Colonic mucosa (tissue), 4 donors: ENCODE data around the gene DISC1. TPM values are rescaled to one million over a fixed set of nuclear protein-coding genes. Genes with fewer than 3 reads are reported as not detected.
"Not testable (repeated sequence)": the region's sequence is repeated elsewhere in the genome, so short reads cannot be mapped to it uniquely, and the experiment has no call there.

Source experiments
- DNase-seq: peaks from one replicate; pipeline ENCODE4 v3.0.0-alpha.2; 2020
- H3K27ac ChIP-seq: fragments of 200-600 bp; one replicate; pipeline ENCODE4 v1.8.0; 2021
- H3K27me3 ChIP-seq: fragments of 200-600 bp; one replicate; pipeline ENCODE4 v1.8.0; 2021
- H3K36me3 ChIP-seq: fragments of 200-600 bp; one replicate; pipeline ENCODE4 v1.8.0; 2021
- H3K4me1 ChIP-seq: fragments of 200-600 bp; one replicate; pipeline ENCODE4 v1.8.0; 2021; ENCODE audit warnings: mild to moderate bottlenecking
- H3K4me3 ChIP-seq: fragments of 200-600 bp; one replicate; pipeline ENCODE4 v1.8.0; 2021
- H3K9ac ChIP-seq, 2 donors: one replicate each; pipeline ENCODE4 v1.7.0; 2013; ENCODE audit warnings: control low read depth in 2 of 2, low read depth in 2 of 2, low read length in 2 of 2
- H3K9me3 ChIP-seq: fragments of 200-600 bp; one replicate; pipeline ENCODE4 v1.8.0; 2021
- CTCF ChIP-seq: fragments of 200-600 bp; IDR thresholded peaks from one replicate; pipeline ENCODE4 v1.8.0; 2022; ENCODE audit warnings: antibody characterized with exemption, mild to moderate bottlenecking
- intact Hi-C: fragments of 100-400 bp; cut with DNase I; formaldehyde crosslinking; loops from one replicate; pipeline ENCODE4 v1.14.1; 2022
- total RNA-seq, 2 donors: library from RNA; stranded (reverse); fragmentation: NEBNext Ultra II Directional in 1 of 2; extraction: Animal tissue kit (Norgen Biotek cat#: 25700) in 1 of 2; gene quantifications; one replicate each; pipeline ENCODE4 v1.2.1, GENCODE V29; 2021
- donor health status: healthy.
- donor health status: DM: no; HTN: no; CAD: no.
- donor health status: DM: no; HTN: no; CAD: no.

The DISC1 gene
- total RNA-seq, 2 donors from 2014 or later: 3.4 to 5.3 TPM

GRCh38 chr1:231776757-231777062 is 150.1 kb downstream of the DISC1 start:
- H3K36me3 ChIP-seq: no peaks in the 10 kb centered on the region
- H3K4me1 ChIP-seq: no peaks in the 10 kb centered on the region
- no peaks in the 10 kb centered on the region for H3K27me3 ChIP-seq
- no peak for TF ChIP-seq CTCF
- no peaks in the 10 kb centered on the region for H3K9me3 ChIP-seq
- intact Hi-C loops: no loop called here
- DNase-seq: no peak
- H3K9ac ChIP-seq: no peak overlapping the region
- no peak overlapping the region for H3K4me3 ChIP-seq
- H3K27ac ChIP-seq: no peak overlapping the region

- TF ChIP-seq CTCF: no peak
- H3K27ac ChIP-seq: no peak overlapping the region
- H3K9me3 ChIP-seq: no peaks in the 10 kb centered on the region
- H3K4me1 ChIP-seq: no peaks in the 10 kb centered on the region
- H3K36me3 ChIP-seq: no peaks in the 10 kb centered on the region
- no peak overlapping the region for H3K9ac ChIP-seq
- intact Hi-C loops: no loop called here
- peak; percentile 43 for DNase-seq
- H3K4me3 ChIP-seq: no peak overlapping the region
- no peaks in the 10 kb centered on the region for H3K27me3 ChIP-seq
These were observed 151.6 kb downstream of the DISC1 start for GRCh38 chr1:231778009-231778719.

GRCh38 chr1:231779081-231779480 is 152.5 kb downstream of the DISC1 start:
- intact Hi-C loops: no loop called here
- Histone ChIP-seq H3K4me3 (no peak overlapping the region), H3K27me3 (no peaks in the 10 kb centered on the region), H3K27ac (no peak overlapping the region), H3K36me3 (no peaks in the 10 kb centered on the region), H3K9ac (no peak overlapping the region), H3K4me1 (no peaks in the 10 kb centered on the region), H3K9me3 (no peaks in the 10 kb centered on the region)
- DNase-seq: no peak
- TF ChIP-seq CTCF: no peak

GRCh38 chr1:231781892-231782291 is 155.3 kb downstream of the DISC1 start:
- H3K4me3 ChIP-seq: no peak overlapping the region
- DNase-seq: no peak
- H3K4me1 ChIP-seq: no peaks in the 10 kb centered on the region
- no peaks in the 10 kb centered on the region for H3K9me3 ChIP-seq
- no peak overlapping the region for H3K27ac ChIP-seq
- no peaks in the 10 kb centered on the region for H3K27me3 ChIP-seq
- H3K9ac ChIP-seq: no peak overlapping the region
- no peak for TF ChIP-seq CTCF
- no peaks in the 10 kb centered on the region for H3K36me3 ChIP-seq
- intact Hi-C loops: no loop called here

- H3K27me3 ChIP-seq, H3K4me1 ChIP-seq, H3K36me3 ChIP-seq, H3K9me3 ChIP-seq, H3K4me3 ChIP-seq, intact Hi-C loops, DNase-seq, H3K9ac ChIP-seq, H3K27ac ChIP-seq: not testable (repeated sequence)
These were observed 158.5 kb downstream of the DISC1 start for GRCh38 chr1:231785073-231785472.

GRCh38 chr1:231786126-231786525 is 159.5 kb downstream of the DISC1 start:
- H3K4me3 ChIP-seq: no peak overlapping the region
- TF ChIP-seq CTCF: no peak
- H3K36me3 ChIP-seq: no peaks in the 10 kb centered on the region
- no peaks in the 10 kb centered on the region for H3K4me1 ChIP-seq
- H3K9me3 ChIP-seq: no peaks in the 10 kb centered on the region
- no peaks in the 10 kb centered on the region for H3K27me3 ChIP-seq
- DNase-seq: no peak
- no peak overlapping the region for H3K27ac ChIP-seq
- intact Hi-C loops: no loop called here
- H3K9ac ChIP-seq: no peak overlapping the region
